ENCODE data around the gene IRF2BPL. TPM values are rescaled to one million over a fixed set of nuclear protein-coding genes. Genes with fewer than 3 reads are reported as not detected.

IRF2BPL gene
- total RNA-seq, 2 donors from 2014 or later, result 18.3 to 27.1 TPM

DNA sequence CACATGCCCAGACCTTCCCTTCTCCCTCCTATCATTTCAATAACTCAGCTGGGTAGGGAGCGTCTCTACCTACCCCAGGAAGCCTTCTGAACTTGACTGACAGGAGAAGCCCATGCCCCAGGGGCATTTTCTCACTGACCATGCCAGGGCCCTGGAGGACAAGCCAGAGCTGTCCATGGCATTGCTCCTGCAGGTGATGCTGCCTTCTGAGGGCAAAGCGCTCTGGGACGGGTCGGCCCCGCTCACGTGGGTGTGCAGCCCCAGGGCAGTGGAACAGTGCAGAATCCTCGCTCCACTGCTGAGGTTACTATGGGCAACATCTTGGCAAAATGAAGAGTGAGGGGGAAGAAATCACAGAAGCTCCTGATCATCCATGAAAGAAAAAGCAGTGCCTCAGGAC lies 41.0 kb upstream of the IRF2BPL start:
- TF ChIP-seq, protein P1, sequence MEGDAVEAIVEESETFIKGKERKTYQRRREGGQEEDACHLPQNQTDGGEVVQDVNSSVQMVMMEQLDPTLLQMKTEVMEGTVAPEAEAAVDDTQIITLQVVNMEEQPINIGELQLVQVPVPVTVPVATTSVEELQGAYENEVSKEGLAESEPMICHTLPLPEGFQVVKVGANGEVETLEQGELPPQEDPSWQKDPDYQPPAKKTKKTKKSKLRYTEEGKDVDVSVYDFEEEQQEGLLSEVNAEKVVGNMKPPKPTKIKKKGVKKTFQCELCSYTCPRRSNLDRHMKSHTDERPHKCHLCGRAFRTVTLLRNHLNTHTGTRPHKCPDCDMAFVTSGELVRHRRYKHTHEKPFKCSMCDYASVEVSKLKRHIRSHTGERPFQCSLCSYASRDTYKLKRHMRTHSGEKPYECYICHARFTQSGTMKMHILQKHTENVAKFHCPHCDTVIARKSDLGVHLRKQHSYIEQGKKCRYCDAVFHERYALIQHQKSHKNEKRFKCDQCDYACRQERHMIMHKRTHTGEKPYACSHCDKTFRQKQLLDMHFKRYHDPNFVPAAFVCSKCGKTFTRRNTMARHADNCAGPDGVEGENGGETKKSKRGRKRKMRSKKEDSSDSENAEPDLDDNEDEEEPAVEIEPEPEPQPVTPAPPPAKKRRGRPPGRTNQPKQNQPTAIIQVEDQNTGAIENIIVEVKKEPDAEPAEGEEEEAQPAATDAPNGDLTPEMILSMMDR (IDR thresholded peaks at IDR 0.05), result no peak
- H3K9me3 ChIP-seq, result no peaks in the 10 kb centered on the region
- H3K27ac ChIP-seq, result no peak overlapping the region
- H3K36me3 ChIP-seq, result no peaks in the 10 kb centered on the region
- H3K4me1 ChIP-seq, result no peaks in the 10 kb centered on the region
- DNase-seq, result no peak
- H3K27me3 ChIP-seq, result no peaks in the 10 kb centered on the region
- intact Hi-C loops (cut with DNase I), result loop anchor here (1.0 to 5.0 kb wide), 2 partner anchors 157 to 194 kb away; no protein-coding TSS in a partner anchor
- no peak overlapping the region for H3K4me3 ChIP-seq
- H3K9ac ChIP-seq (ENCODE audit: low read depth in 2 of 2, low read length in 2 of 2), result no peak overlapping the region

DNA sequence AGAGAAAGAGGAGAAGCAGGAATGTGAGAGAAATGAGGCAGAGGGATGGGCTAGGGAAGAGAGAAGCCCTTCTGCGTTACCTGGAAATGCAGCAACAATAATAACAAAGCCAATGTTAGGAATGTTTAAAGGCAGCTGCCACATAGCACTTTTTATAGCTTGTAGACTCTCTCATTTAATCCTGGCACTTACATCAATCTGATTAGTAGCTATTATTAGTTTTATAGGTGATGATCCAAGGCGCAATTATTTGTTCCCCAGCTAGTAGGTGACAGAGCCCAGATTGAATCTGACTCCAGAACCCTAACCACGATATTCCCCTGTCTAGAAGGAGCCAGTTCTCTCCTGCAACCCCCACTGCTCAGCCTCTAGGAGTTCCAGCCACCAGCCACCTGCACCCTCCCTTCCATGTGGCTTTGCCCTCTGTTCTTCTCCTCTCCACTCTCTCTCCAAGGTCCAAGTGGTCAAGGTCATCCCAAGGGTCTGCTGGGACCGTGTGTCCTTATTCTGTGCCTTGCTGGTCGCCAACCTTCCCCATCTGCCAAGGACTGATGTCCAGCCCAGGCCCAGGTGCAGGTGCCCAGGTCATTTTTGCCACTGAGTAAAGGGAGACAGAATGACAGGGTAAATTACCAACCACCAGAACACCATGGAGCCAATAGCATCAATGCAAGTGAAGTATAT lies 40.2 kb upstream of the IRF2BPL start:
- no peak overlapping the region for H3K27ac ChIP-seq
- no peak overlapping the region for H3K9ac ChIP-seq (ENCODE audit: low read depth in 2 of 2, low read length in 2 of 2)
- H3K9me3 ChIP-seq, result no peaks in the 10 kb centered on the region
- H3K27me3 ChIP-seq, result no peaks in the 10 kb centered on the region
- no peak overlapping the region for H3K4me3 ChIP-seq
- no peaks in the 10 kb centered on the region for H3K4me1 ChIP-seq
- H3K36me3 ChIP-seq, result no peaks in the 10 kb centered on the region
- intact Hi-C loops (cut with DNase I), result loop anchor here (1.0 to 5.0 kb wide), 2 partner anchors 156 to 193 kb away; no protein-coding TSS in a partner anchor
- TF ChIP-seq, protein P1 (IDR thresholded peaks at IDR 0.05), result no peak
- no peak for DNase-seq

DNA sequence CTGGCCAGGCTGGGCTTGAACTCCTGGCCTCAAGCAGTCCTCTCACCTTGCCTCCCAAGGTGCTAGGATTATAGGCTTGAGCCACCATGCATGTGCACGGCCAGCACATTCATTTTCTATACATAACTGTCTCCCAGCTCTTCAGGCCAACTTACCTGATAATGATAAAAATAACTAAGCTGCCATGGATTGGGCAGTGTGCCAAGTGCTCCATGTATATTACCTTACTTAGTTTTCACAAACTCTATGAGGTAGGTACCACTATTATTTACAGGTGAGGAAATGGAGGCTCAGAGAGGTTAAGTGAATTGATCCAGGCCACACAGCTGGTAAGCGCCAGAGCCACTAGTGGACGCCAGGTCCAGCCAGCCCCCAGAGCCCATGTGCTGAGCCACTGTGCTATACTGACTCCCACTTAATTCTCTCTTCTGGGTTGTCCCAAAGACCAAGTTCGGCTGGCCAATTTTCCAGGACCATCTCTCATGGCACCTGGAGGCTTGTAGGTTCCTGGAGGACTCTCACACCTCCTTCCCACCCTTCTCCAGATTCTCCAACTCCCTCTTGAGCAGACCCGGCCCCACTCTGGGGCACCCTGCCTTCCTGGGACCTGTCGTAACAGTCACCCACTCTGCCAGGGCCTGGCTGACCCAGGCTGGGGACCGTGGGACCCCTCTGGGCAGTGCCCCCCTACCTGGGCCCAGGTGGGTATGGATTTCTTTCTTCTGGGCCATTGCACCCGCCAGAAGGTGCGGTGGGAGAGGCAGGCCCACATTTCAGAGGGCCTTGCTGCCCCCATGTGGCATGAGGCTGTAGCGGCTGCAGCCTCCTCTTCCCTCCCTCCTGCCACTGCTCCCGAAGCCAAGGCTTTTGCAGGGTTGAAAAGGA lies 39.4 kb upstream of the IRF2BPL start:
- Histone ChIP-seq H3K4me3 (no peak overlapping the region), H3K9me3 (no peaks in the 10 kb centered on the region), H3K36me3 (no peaks in the 10 kb centered on the region), H3K4me1 (no peaks in the 10 kb centered on the region), H3K27ac (no peak overlapping the region), H3K9ac (ENCODE audit: low read depth in 2 of 2, low read length in 2 of 2) (no peak overlapping the region), H3K27me3 (no peaks in the 10 kb centered on the region)
- DNase-seq, result peak; percentile 64
- TF ChIP-seq, protein P1 (IDR thresholded peaks at IDR 0.05), result peak; percentile 75
- intact Hi-C loops (cut with DNase I), result loop anchor here (5.0 kb wide), 1 partner anchor 156 kb away; no protein-coding TSS in a partner anchor

DNA sequence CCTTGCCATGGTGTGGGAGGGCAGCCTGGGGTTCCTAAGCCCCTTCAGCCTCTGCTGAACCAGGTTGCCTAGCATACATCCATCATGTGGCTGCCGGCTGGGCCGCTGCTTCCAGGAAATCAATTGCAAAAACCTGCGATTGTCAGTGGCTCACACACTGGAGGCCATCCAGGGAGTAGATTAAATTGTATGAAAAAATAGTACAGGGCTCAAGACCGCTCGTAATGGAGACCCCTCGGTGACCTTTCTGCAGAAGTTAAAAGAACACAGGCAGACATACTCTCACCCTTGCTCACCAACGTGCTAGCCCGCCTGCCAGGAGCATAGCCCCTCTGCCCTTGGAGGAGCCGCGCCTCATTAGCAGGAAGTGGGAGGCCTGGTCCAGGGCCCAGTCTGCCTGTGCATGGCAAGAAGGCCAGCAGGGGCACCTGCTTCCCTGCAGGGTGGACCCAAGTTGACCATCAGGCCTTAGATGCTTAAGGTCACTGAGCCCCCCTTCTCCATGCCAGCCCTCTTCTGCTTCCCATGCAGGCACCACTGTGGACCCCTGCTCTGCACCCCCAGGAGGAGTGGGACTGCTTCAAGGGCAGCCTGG lies 38.2 kb upstream of the IRF2BPL start:
- Histone ChIP-seq H3K9me3 (no peaks in the 10 kb centered on the region), H3K4me3 (no peak overlapping the region), H3K4me1 (no peaks in the 10 kb centered on the region), H3K36me3 (no peaks in the 10 kb centered on the region), H3K27ac (no peak overlapping the region), H3K9ac (ENCODE audit: low read depth in 2 of 2, low read length in 2 of 2) (no peak overlapping the region), H3K27me3 (no peaks in the 10 kb centered on the region)
- intact Hi-C loops (cut with DNase I), result loop anchor here (5.0 kb wide), 1 partner anchor 154 kb away; no protein-coding TSS in a partner anchor
- no peak for DNase-seq
- TF ChIP-seq, protein P1 (IDR thresholded peaks at IDR 0.05), result no peak

DNA sequence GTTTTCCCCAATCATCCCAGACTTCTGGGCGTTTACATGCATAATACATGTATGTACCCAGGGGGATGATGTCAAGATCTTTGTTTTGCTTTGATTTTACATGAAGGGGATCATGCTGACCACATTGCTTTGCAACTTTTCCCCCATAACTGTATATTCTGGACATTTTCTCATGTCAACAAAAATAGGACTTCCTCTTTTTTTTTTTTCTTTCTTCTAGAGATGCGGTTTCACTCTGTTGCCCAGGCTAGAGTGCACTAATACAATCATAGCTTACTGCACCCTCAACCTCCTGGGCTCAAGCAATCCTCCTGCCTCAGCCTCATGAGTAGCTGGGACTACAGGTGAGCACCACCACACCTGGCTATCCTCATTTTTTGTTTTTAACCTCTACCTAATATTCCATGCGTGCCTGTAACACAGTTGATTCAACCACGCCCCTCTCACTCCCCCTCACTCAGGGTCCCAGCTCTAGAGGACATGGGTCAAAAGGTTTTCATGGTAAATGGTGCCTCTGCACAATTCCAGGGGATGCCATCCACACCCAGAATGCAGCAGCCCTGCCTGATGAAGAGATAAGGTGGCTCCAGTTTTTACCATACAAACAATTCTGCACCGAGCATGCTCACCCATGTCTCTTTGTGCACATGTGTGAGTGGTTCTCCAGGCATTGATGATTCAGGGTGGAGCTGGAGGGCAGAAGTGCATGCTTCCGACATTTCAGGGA lies 37.5 kb upstream of the IRF2BPL start:
- no peak for DNase-seq
- no peaks in the 10 kb centered on the region for H3K9me3 ChIP-seq
- H3K4me1 ChIP-seq, result no peaks in the 10 kb centered on the region
- no peaks in the 10 kb centered on the region for H3K36me3 ChIP-seq
- H3K4me3 ChIP-seq, result no peak overlapping the region
- no peak overlapping the region for H3K9ac ChIP-seq (ENCODE audit: low read depth in 2 of 2, low read length in 2 of 2)
- TF ChIP-seq, protein P1 (IDR thresholded peaks at IDR 0.05), result no peak
- H3K27me3 ChIP-seq, result no peaks in the 10 kb centered on the region
- intact Hi-C loops (cut with DNase I), result loop anchor here (5.0 kb wide), 1 partner anchor 154 kb away; no protein-coding TSS in a partner anchor
- no peak overlapping the region for H3K27ac ChIP-seq
